Measurements from ENCODE around the gene HNRNPC. TPM values are rescaled to one million over a fixed set of nuclear protein-coding genes. Genes with fewer than 3 reads are reported as not detected.
A peak's percentile ranks its signal among the peaks of the same experiment; 100 is the strongest.

HNRNPC gene
- total and polyA plus RNA-seq, 2 experiments from 2014 or later, result 584 to 674 TPM

GRCh38 chr14:21197418-21198205 is 71.6 kb downstream of the HNRNPC start:
- no peaks in the 10 kb centered on the region for H3K9me3 ChIP-seq (ENCODE audit: low read depth)
- H3F3A ChIP-seq (ENCODE audit: insufficient read depth), result peaks cover 68% of the 10 kb centered on the region
- TF ChIP-seq EZH2phosphoT487 (IDR thresholded peaks at IDR 0.05; ENCODE audit: insufficient read depth, low read depth), result no peak
- TF ChIP-seq EZH2 (IDR thresholded peaks at IDR 0.05; ENCODE audit: insufficient read depth, poor library complexity, severe bottlenecking), result no peak
- H3K4me1 ChIP-seq (ENCODE audit: insufficient read depth), result peaks cover 10% of the 10 kb centered on the region
- DNase-seq, result no peak
- no peak overlapping the region for H3K9ac ChIP-seq
- no peaks in the 10 kb centered on the region for H3K79me2 ChIP-seq (ENCODE audit: insufficient read depth)
- no peak overlapping the region for H3K4me3 ChIP-seq
- no peaks in the 10 kb centered on the region for H4K20me1 ChIP-seq (ENCODE audit: insufficient read depth)
- in situ Hi-C loops (cut with MboI), result no loop called here
- no peak overlapping the region for H3K4me2 ChIP-seq (ENCODE audit: unreplicated experiment)
- 97 to 98% methylated on average over 2 of the region's 2 CpGs for WGBS, 2 experiments (ENCODE audit: low coverage in 1 of 2, low lambda C conversion rate in 2 of 2, missing lambda C conversion rate in 2 of 2)
- H3K9me2 ChIP-seq (ENCODE audit: insufficient read depth), result no peaks in the 10 kb centered on the region
- H3K36me3 ChIP-seq (ENCODE audit: low read depth), result peaks cover 7% of the 10 kb centered on the region; the same call in 1 of the 2 replicates
- H3K27me3 ChIP-seq (replicated peaks; ENCODE audit: insufficient read depth), result no peaks in the 10 kb centered on the region
- H3K27ac ChIP-seq, result no peak overlapping the region
- H2AFZ ChIP-seq, result no peak overlapping the region

GRCh38 chr14:21194597-21194996 is 74.6 kb downstream of the HNRNPC start:
- H2AFZ ChIP-seq, result no peak overlapping the region
- H3F3A ChIP-seq (ENCODE audit: insufficient read depth), result peaks cover 39% of the 10 kb centered on the region
- no peak overlapping the region for H3K4me2 ChIP-seq (ENCODE audit: unreplicated experiment)
- in situ Hi-C loops (cut with MboI), result no loop called here
- no peaks in the 10 kb centered on the region for H3K9me3 ChIP-seq (ENCODE audit: low read depth)
- no peaks in the 10 kb centered on the region for H3K9me2 ChIP-seq (ENCODE audit: insufficient read depth)
- no peaks in the 10 kb centered on the region for H3K27me3 ChIP-seq (replicated peaks; ENCODE audit: insufficient read depth)
- H3K4me3 ChIP-seq, result no peak overlapping the region
- no peak for DNase-seq
- H3K79me2 ChIP-seq (ENCODE audit: insufficient read depth), result no peaks in the 10 kb centered on the region
- H3K4me1 ChIP-seq (ENCODE audit: insufficient read depth), result 0 out of 2 replicates have a peak, but pooled peaks cover 3% of the 10 kb centered on the region
- no peak overlapping the region for H3K27ac ChIP-seq
- H3K9ac ChIP-seq, result no peak overlapping the region
- H3K36me3 ChIP-seq (ENCODE audit: low read depth), result no peaks in the 10 kb centered on the region
- no peak for TF ChIP-seq EZH2phosphoT487 (IDR thresholded peaks at IDR 0.05; ENCODE audit: insufficient read depth, low read depth)
- TF ChIP-seq EZH2 (IDR thresholded peaks at IDR 0.05; ENCODE audit: insufficient read depth, poor library complexity, severe bottlenecking), result no peak
- H4K20me1 ChIP-seq (ENCODE audit: insufficient read depth), result no peaks in the 10 kb centered on the region

- Histone ChIP-seq H3K27ac (no peak overlapping the region), H3K9me2 (ENCODE audit: insufficient read depth) (no peaks in the 10 kb centered on the region), H4K20me1 (ENCODE audit: insufficient read depth) (no peaks in the 10 kb centered on the region), H3K4me1 (ENCODE audit: insufficient read depth) (0 out of 2 replicates have a peak, but pooled peaks cover 3% of the 10 kb centered on the region), H3K9me3 (ENCODE audit: low read depth) (no peaks in the 10 kb centered on the region), H3K27me3 (replicated peaks; ENCODE audit: insufficient read depth) (no peaks in the 10 kb centered on the region), H3K36me3 (ENCODE audit: low read depth) (no peaks in the 10 kb centered on the region), H3F3A (ENCODE audit: insufficient read depth) (peaks cover 25% of the 10 kb centered on the region), H2AFZ (no peak overlapping the region; the same call in 1 of the 2 replicates), H3K4me3 (no peak overlapping the region), H3K79me2 (ENCODE audit: insufficient read depth) (no peaks in the 10 kb centered on the region), H3K4me2 (ENCODE audit: unreplicated experiment) (no peak overlapping the region), H3K9ac (no peak overlapping the region)
- peak; percentile 20 for DNase-seq
- in situ Hi-C loops (cut with MboI), result no loop called here
- TF ChIP-seq EZH2phosphoT487 (IDR thresholded peaks at IDR 0.05; ENCODE audit: insufficient read depth, low read depth) (no peak), EZH2 (IDR thresholded peaks at IDR 0.05; ENCODE audit: insufficient read depth, poor library complexity, severe bottlenecking) (no peak)
- WGBS, 2 experiments (ENCODE audit: low coverage in 1 of 2, low lambda C conversion rate in 2 of 2, missing lambda C conversion rate in 2 of 2), result 63 to 69% methylated on average over 7 of the region's 7 CpGs
These were observed 76.2 kb downstream of the HNRNPC start for GRCh38 chr14:21192875-21193535.

GRCh38 chr14:21192447-21192822 is 76.8 kb downstream of the HNRNPC start:
- Histone ChIP-seq H3K9me2 (ENCODE audit: insufficient read depth) (no peaks in the 10 kb centered on the region), H4K20me1 (ENCODE audit: insufficient read depth) (no peaks in the 10 kb centered on the region), H3K4me1 (ENCODE audit: insufficient read depth) (0 out of 2 replicates have a peak, but pooled peaks cover 3% of the 10 kb centered on the region), H3K4me2 (ENCODE audit: unreplicated experiment) (peak overlapping the region; percentile 87), H3K9me3 (ENCODE audit: low read depth) (no peaks in the 10 kb centered on the region), H3K79me2 (ENCODE audit: insufficient read depth) (no peaks in the 10 kb centered on the region), H3K9ac (no peak overlapping the region), H3K27ac (no peak overlapping the region), H3K27me3 (replicated peaks; ENCODE audit: insufficient read depth) (no peaks in the 10 kb centered on the region), H2AFZ (peak overlapping the region; percentile 95), H3F3A (ENCODE audit: insufficient read depth) (peaks cover 20% of the 10 kb centered on the region), H3K36me3 (ENCODE audit: low read depth) (no peaks in the 10 kb centered on the region), H3K4me3 (peak overlapping the region; percentile 68)
- WGBS, 2 experiments (ENCODE audit: low coverage in 1 of 2, low lambda C conversion rate in 2 of 2, missing lambda C conversion rate in 2 of 2), result 10% methylated on average over 1 of the region's 1 CpG
- no peak for DNase-seq
- in situ Hi-C loops (cut with MboI), result no loop called here
- TF ChIP-seq EZH2phosphoT487 (IDR thresholded peaks at IDR 0.05; ENCODE audit: insufficient read depth, low read depth) (no peak), EZH2 (IDR thresholded peaks at IDR 0.05; ENCODE audit: insufficient read depth, poor library complexity, severe bottlenecking) (no peak)
